ENCODE measurements around the gene DGLUCY.

GRCh38 chr14:91231446-91231845, 117.6 kb downstream of the DGLUCY start:
- TF ChIP-seq EZH2phosphoT487 (IDR thresholded peaks at IDR 0.05; ENCODE audit: insufficient read depth, low read depth) = no peak
- no peak for TF ChIP-seq EZH2 (IDR thresholded peaks at IDR 0.05; ENCODE audit: insufficient read depth, poor library complexity, severe bottlenecking)

Data from GM23248 (cell line).